ENCODE data around the gene SPCS1.
"Not testable (repeated sequence)": the region's sequence is repeated elsewhere in the genome, so short reads cannot be mapped to it uniquely, and the experiment has no call there.

Gene SPCS1

GRCh38 chr3:52705688-52706686 lies at the start of gene SPCS1, which contains the start of gene GLT8D1:
Gene SPCS1, plus strand, starts transcription at chr3:52706106. Its CDS starts 141 bp downstream, at chr3:52706247.
Gene GLT8D1, minus strand, starts transcription at chr3:52705791. Its CDS starts 5,331 bp downstream, at chr3:52700460.
- peak within 1 kb of the TSS; percentile 88 for H3K9ac ChIP-seq (ENCODE audit: insufficient read length)
- no peaks in the 10 kb centered on the region for H3K9me3 ChIP-seq (ENCODE audit: low read depth, low read length)
- H3K4me3 ChIP-seq = peak within 1 kb of the TSS; percentile 85
- TF ChIP-seq POLR2AphosphoS5 (IDR thresholded peaks at IDR 0.05; ENCODE audit: borderline replicate concordance, low read depth, low read length) (peak; percentile 84), EZH2 (IDR thresholded peaks at IDR 0.05) (no peak), FOXP2 (optimal IDR thresholded peaks at IDR 0.05; ENCODE audit: control extremely low read depth, extremely low read length, insufficient read depth) (no peak)
- H3K27ac ChIP-seq = no peak within 1 kb of the TSS
- peaks cover 12% of the 10 kb centered on the region for H3K36me3 ChIP-seq (ENCODE audit: insufficient read depth, low read length)
- no peak for DNase-seq (ENCODE audit: low read depth, low spot score)

GRCh38 chr3:52660046-52660445 lies 45.9 kb upstream of the SPCS1 start:
- TF ChIP-seq EZH2 (IDR thresholded peaks at IDR 0.05) (no peak), FOXP2 (optimal IDR thresholded peaks at IDR 0.05; ENCODE audit: control extremely low read depth, extremely low read length, insufficient read depth) (no peak), POLR2AphosphoS5 (IDR thresholded peaks at IDR 0.05; ENCODE audit: borderline replicate concordance, low read depth, low read length) (no peak)
- H3K4me3 ChIP-seq = no peak overlapping the region
- DNase-seq (ENCODE audit: low read depth, low spot score) = no peak
- no peak overlapping the region for H3K9ac ChIP-seq (ENCODE audit: insufficient read length)
- peaks cover 54% of the 10 kb centered on the region for H3K36me3 ChIP-seq (ENCODE audit: insufficient read depth, low read length)
- H3K27ac ChIP-seq = no peak overlapping the region
- no peaks in the 10 kb centered on the region for H3K9me3 ChIP-seq (ENCODE audit: low read depth, low read length)

GRCh38 chr3:52663098-52663497 lies 42.8 kb upstream of the SPCS1 start:
- peaks cover 48% of the 10 kb centered on the region for H3K36me3 ChIP-seq (ENCODE audit: insufficient read depth, low read length)
- no peak overlapping the region for H3K27ac ChIP-seq

GRCh38 chr3:52670621-52671521 lies 35.0 kb upstream of the SPCS1 start:
- no peak overlapping the region for H3K27ac ChIP-seq
- H3K4me3 ChIP-seq = no peak overlapping the region
- no peak overlapping the region for H3K9ac ChIP-seq (ENCODE audit: insufficient read length)
- H3K36me3 ChIP-seq (ENCODE audit: insufficient read depth, low read length) = peaks cover 44% of the 10 kb centered on the region
- DNase-seq (ENCODE audit: low read depth, low spot score) = no peak
- TF ChIP-seq FOXP2 (optimal IDR thresholded peaks at IDR 0.05; ENCODE audit: control extremely low read depth, extremely low read length, insufficient read depth) (no peak), POLR2AphosphoS5 (IDR thresholded peaks at IDR 0.05; ENCODE audit: borderline replicate concordance, low read depth, low read length) (no peak), EZH2 (IDR thresholded peaks at IDR 0.05) (no peak)
- H3K9me3 ChIP-seq (ENCODE audit: low read depth, low read length) = no peaks in the 10 kb centered on the region

More at GRCh38 chr3:52663098-52663497, 42.8 kb upstream of the SPCS1 start:
- Histone ChIP-seq H3K4me3 (no peak overlapping the region), H3K9me3 (ENCODE audit: low read depth, low read length) (no peaks in the 10 kb centered on the region), H3K9ac (ENCODE audit: insufficient read length) (no peak overlapping the region)
- TF ChIP-seq EZH2 (IDR thresholded peaks at IDR 0.05) = no peak
- no peak for TF ChIP-seq POLR2AphosphoS5 (IDR thresholded peaks at IDR 0.05; ENCODE audit: borderline replicate concordance, low read depth, low read length)
- no peak for TF ChIP-seq FOXP2 (optimal IDR thresholded peaks at IDR 0.05; ENCODE audit: control extremely low read depth, extremely low read length, insufficient read depth)
- no peak for DNase-seq (ENCODE audit: low read depth, low spot score)

- no peak for DNase-seq (ENCODE audit: low read depth, low spot score)
- Histone ChIP-seq H3K4me3 (no peak overlapping the region), H3K9me3 (ENCODE audit: low read depth, low read length) (no peaks in the 10 kb centered on the region), H3K27ac (no peak overlapping the region), H3K36me3 (ENCODE audit: insufficient read depth, low read length) (peaks cover 47% of the 10 kb centered on the region), H3K9ac (ENCODE audit: insufficient read length) (no peak overlapping the region)
- TF ChIP-seq FOXP2 (optimal IDR thresholded peaks at IDR 0.05; ENCODE audit: control extremely low read depth, extremely low read length, insufficient read depth) = no peak
- TF ChIP-seq POLR2AphosphoS5 (IDR thresholded peaks at IDR 0.05; ENCODE audit: borderline replicate concordance, low read depth, low read length) = no peak
- no peak for TF ChIP-seq EZH2 (IDR thresholded peaks at IDR 0.05)
Measured at GRCh38 chr3:52671676-52672075, 34.2 kb upstream of the SPCS1 start.

- H3K36me3 ChIP-seq (ENCODE audit: insufficient read depth, low read length) = peaks cover 54% of the 10 kb centered on the region
- H3K9ac ChIP-seq (ENCODE audit: insufficient read length); H3K9me3 ChIP-seq (ENCODE audit: low read depth, low read length); DNase-seq (ENCODE audit: low read depth, low spot score); H3K4me3 ChIP-seq; H3K27ac ChIP-seq: not testable (repeated sequence)
Measured at GRCh38 chr3:52676201-52676600, 29.7 kb upstream of the SPCS1 start.

- no peak overlapping the region for H3K4me3 ChIP-seq
- no peak for DNase-seq (ENCODE audit: low read depth, low spot score)
- TF ChIP-seq POLR2AphosphoS5 (IDR thresholded peaks at IDR 0.05; ENCODE audit: borderline replicate concordance, low read depth, low read length) (no peak), EZH2 (IDR thresholded peaks at IDR 0.05) (no peak), FOXP2 (optimal IDR thresholded peaks at IDR 0.05; ENCODE audit: control extremely low read depth, extremely low read length, insufficient read depth) (no peak)
- peak overlapping the region; percentile 59 for H3K9ac ChIP-seq (ENCODE audit: insufficient read length)
- H3K27ac ChIP-seq = peak overlapping the region; percentile 94
- peaks cover 45% of the 10 kb centered on the region for H3K36me3 ChIP-seq (ENCODE audit: insufficient read depth, low read length)
- H3K9me3 ChIP-seq (ENCODE audit: low read depth, low read length) = no peaks in the 10 kb centered on the region
Measured at GRCh38 chr3:52678265-52679198, 27.4 kb upstream of the SPCS1 start.
